K562 (cell line): Measurements from ENCODE around the gene CLCA2. TPM values are rescaled to one million over a fixed set of nuclear protein-coding genes. Genes with fewer than 3 reads are reported as not detected.

ENCODE experiments used
- ATAC-seq: fragments of 200-7000 bp; cut with Tn5 transposase; 3 replicates; pipeline ENCODE4 v1.9.1; 2020; ENCODE audit warnings: moderate library complexity
- BruUV-seq: library from RNA; stranded (reverse); fragments of 400-500 nt; replicated peaks from 2 replicates; lab custom pipeline; 2021; lab: Mats Ljungman, UMichigan
- CTCF ChIA-PET: fragments of 300-600 bp; formaldehyde crosslinking; extraction: SDS; loops from one replicate; lab custom pipeline; 2021; ENCODE audit warnings: low intra/inter-chr PET ratio; lab: Yijun Ruan, JAX
- POLR2A ChIA-PET: fragments of 300-600, 350-650 bp; sonication (Branson Sonifier 250); formaldehyde crosslinking; extraction: SDS; loops from one replicate; lab custom pipeline; 2021; ENCODE audit warnings: antibody characterized with exemption, inconsistent platforms; lab: Yijun Ruan, JAX
- DNase-seq, 4 experiments: peaks; one replicate each; pipeline versions ENCODE4 v3.0.0 to v3.0.0-alpha.2; 2011 to 2018; ENCODE audit warnings: low spot score in 3 of 4, mixed read lengths in 3 of 4; ENCODE audit errors: extremely low read depth in 1 of 4
- FAIRE-seq: peaks from 2 replicates; lab custom pipeline; 2011; peaks lifted over from hg19 to GRCh38; lab: Jason Lieb, UNC
- H2AFZ ChIP-seq: 2 replicates; pipeline ENCODE4 v1.6.0; 2011; ENCODE audit warnings: low read depth, low read length, control low read depth, inconsistent platforms
- H3K27ac ChIP-seq: fragments of 200-600 bp; 3 replicates; pipeline ENCODE4 v1.8.0; 2011; ENCODE audit warnings: low read depth, mild to moderate bottlenecking, control low read depth, inconsistent platforms, low read length, moderate library complexity, mixed read lengths; ENCODE audit errors: extremely low read depth
- H3K27me3 ChIP-seq, 2 experiments: fragments of 300-600 bp in 1 of 2; 2 replicates in 1 of 2; 3 replicates in 1 of 2; pipeline versions ENCODE4 v1.6.0 to v1.8.0; 2011; ENCODE audit warnings: inconsistent platforms in 2 of 2, low read length in 2 of 2, mild to moderate bottlenecking in 1 of 2, mixed read lengths in 1 of 2, moderate library complexity in 1 of 2; ENCODE audit not compliant: control insufficient read depth in 2 of 2, insufficient read depth in 2 of 2
- H3K36me3 ChIP-seq: fragments of 300-600 bp; 3 replicates; pipeline ENCODE4 v1.8.0; 2011; ENCODE audit warnings: mild to moderate bottlenecking, low read length, inconsistent platforms; ENCODE audit not compliant: control insufficient read depth, insufficient read depth
- H3K4me1 ChIP-seq, 2 experiments: fragments of 200-600 bp in 1 of 2; replicated peaks in 1 of 2; 2 replicates in 1 of 2; 3 replicates in 1 of 2; pipeline versions ENCODE4 v1.5.1 to v1.8.0; 2011; ENCODE audit warnings: inconsistent platforms in 2 of 2, low read length in 2 of 2, mild to moderate bottlenecking in 1 of 2, mixed read lengths in 1 of 2, moderate library complexity in 1 of 2; ENCODE audit not compliant: control insufficient read depth in 2 of 2, insufficient read depth in 2 of 2
- H3K4me2 ChIP-seq: 2 replicates; pipeline ENCODE4 v1.6.1; 2011; ENCODE audit warnings: low read length, control low read depth, inconsistent platforms, mixed read lengths; ENCODE audit not compliant: insufficient read depth
- H3K4me3 ChIP-seq: fragments of 200-600 bp; sonication (generic), shearing (Covaris generic); 2 replicates; pipeline ENCODE4 v1.5.1; 2016; ENCODE audit warnings: control low read depth, inconsistent platforms
- H3K79me2 ChIP-seq: fragments of 200-600 bp; 3 replicates; pipeline ENCODE4 v1.8.0; 2011; ENCODE audit warnings: low read length, inconsistent platforms; ENCODE audit not compliant: control insufficient read depth, insufficient read depth
- H3K9ac ChIP-seq, 2 experiments: 2 replicates each; pipeline versions ENCODE4 v1.6.0 to v1.6.1; 2011; ENCODE audit warnings: low read depth in 2 of 2, low read length in 2 of 2, control low read depth in 1 of 2, inconsistent platforms in 1 of 2, mild to moderate bottlenecking in 1 of 2, mixed read lengths in 1 of 2; ENCODE audit not compliant: insufficient read depth in 1 of 2
- H3K9me1 ChIP-seq: one replicate; pipeline ENCODE4 v1.6.0; 2011; ENCODE audit warnings: inconsistent platforms, mild to moderate bottlenecking, low read length, moderate library complexity; ENCODE audit not compliant: control insufficient read depth, insufficient read depth
- H3K9me3 ChIP-seq: replicated peaks from 2 replicates; pipeline ENCODE4 v1.5.1; 2011; ENCODE audit warnings: low read depth, low read length, inconsistent platforms; ENCODE audit not compliant: control insufficient read depth, insufficient read depth
- H4K20me1 ChIP-seq: replicated peaks from 2 replicates; pipeline ENCODE4 v1.6.1; 2011; ENCODE audit warnings: low read length, inconsistent platforms, mixed read lengths; ENCODE audit not compliant: control insufficient read depth, insufficient read depth
- CBX1 ChIP-seq: sonication (generic); IDR thresholded peaks from 2 replicates; pipeline ENCODE4 v1.6.1; 2016; ENCODE audit warnings: antibody characterized with exemption, low read depth, mild to moderate bottlenecking
- CBX3 ChIP-seq, 2 experiments: IDR thresholded peaks; 1 replicate in 1 of 2; 2 replicates in 1 of 2; pipeline ENCODE4 v1.6.1; 2012; ENCODE audit warnings: inconsistent platforms in 2 of 2, low read length in 2 of 2, borderline replicate concordance in 1 of 2, control low read depth in 1 of 2
- CBX5 ChIP-seq: IDR thresholded peaks from 2 replicates; pipeline ENCODE4 v1.6.1; 2014; ENCODE audit warnings: low read depth, borderline replicate concordance
- COPS2 ChIP-seq: fragments of 450-650 bp; conservative IDR thresholded peaks from 2 replicates; pipeline ENCODE4 v1.6.1; 2016; ENCODE audit warnings: mild to moderate bottlenecking, moderate library complexity
- NR1H2 ChIP-seq: sonication (generic); formaldehyde crosslinking; IDR thresholded peaks from 2 replicates; pipeline ENCODE4 v1.4.0; 2020; ENCODE audit warnings: mild to moderate bottlenecking, missing genetic modification reagents
- RFX7 ChIP-seq: fragments of 250-450 bp; sonication (Bioruptor Pico); IDR thresholded peaks from 2 replicates; pipeline ENCODE4 v1.5.1; 2021; ENCODE audit warnings: mild to moderate bottlenecking
- SMAD1 ChIP-seq: fragments of 150-350 bp; IDR thresholded peaks from 2 replicates; pipeline ENCODE4 v1.6.1; 2014; ENCODE audit warnings: low read length, low read depth; ENCODE audit not compliant: partially characterized antibody
- TRIM28 ChIP-seq: fragments of 450-650 bp; IDR thresholded peaks from 2 replicates; pipeline ENCODE4 v1.6.1; 2017
- ZFP36 ChIP-seq: fragments of 150-350 bp; IDR thresholded peaks from 2 replicates; pipeline ENCODE4 v1.6.1; 2018; ENCODE audit warnings: low read length, low read depth; ENCODE audit not compliant: partially characterized antibody
- ZNF143 ChIP-seq: sonication (generic); formaldehyde crosslinking; IDR thresholded peaks from 2 replicates; pipeline ENCODE4 v1.9.0; 2022; ENCODE audit warnings: mild to moderate bottlenecking, missing genetic modification reagents
- ZNF23 ChIP-seq: fragments of 250-450 bp; sonication (Bioruptor Pico); IDR thresholded peaks from 2 replicates; pipeline ENCODE4 v1.4.0; 2020; ENCODE audit warnings: mild to moderate bottlenecking
- ZNF766 ChIP-seq: fragments of 200-800 bp; sonication (Bioruptor generic); conservative IDR thresholded peaks from 2 replicates; pipeline ENCODE4 v1.6.1; 2016; ENCODE audit warnings: missing genetic modification characterization, missing compliant biosample characterization
- ZNF785 ChIP-seq: fragments of 250-450 bp; sonication (Bioruptor Pico); IDR thresholded peaks from 2 replicates; pipeline ENCODE4 v1.4.0; 2020; ENCODE audit warnings: mild to moderate bottlenecking
- WGBS: fragments of 100-300 bp; shearing (Covaris generic); methylation state at CpG from one replicate; pipeline ENCODE4 v1.1.6; 2016; ENCODE audit warnings: low coverage, mixed read lengths; ENCODE audit not compliant: insufficient coverage; ENCODE audit errors: missing lambda C conversion rate; 5-methylcytosine and 5-hydroxymethylcytosine counted together
- in situ Hi-C: fragments of 300-500 bp; cut with MboI; formaldehyde crosslinking; loops from 4 replicates; pipeline ENCODE4 v1.15.0; 2018; ENCODE audit warnings: inconsistent platforms, mixed read lengths
- intact Hi-C: fragments of 100-400 bp; cut with micrococcal nuclease; formaldehyde crosslinking; loops from 2 replicates; pipeline ENCODE4 v1.14.2; 2022
- polyA plus RNA-seq, 8 experiments: library from polyadenylated mRNA; depleted of rRNA in 4 of 8; stranded (reverse) in 5 of 8; unstranded in 3 of 8; fragments of >200 nt; fragmentation: Nextera tagmentation in 2 of 8; fragmentation: Illumina TruSeq in 1 of 8; extraction: Ambion mirVana in 2 of 8; extraction: Trizol in 1 of 8; gene quantifications; 2 replicates each; pipeline versions ENCODE4 v1.2.1 to v1.2.3, GENCODE V29; 2011 to 2014; ENCODE audit warnings: inconsistent platforms in 1 of 8, missing spikeins in 1 of 8
- total RNA-seq, 7 experiments: library from RNA; depleted of rRNA in 6 of 7; stranded (reverse); fragments of >200 nt in 6 of 7; fragmentation: Illumina TruSeq in 2 of 7; extraction: Trizol in 2 of 7; gene quantifications; 2 replicates each; pipeline versions ENCODE4 v1.2.1 to v1.2.3, GENCODE V29; 2011 to 2021; ENCODE audit warnings: low replicate concordance in 1 of 7
- TF ChIP-seq, protein P1 (sequence below): fragments of 450-650 bp; IDR thresholded peaks from 2 replicates; pipeline ENCODE4 v1.6.1; 2017; ENCODE audit warnings: antibody characterized with exemption
- TF ChIP-seq, protein P2 (sequence below), 3 experiments: fragments of 200-800 bp in 1 of 3; fragments of 250-450 bp in 1 of 3; fragments of 450-650 bp in 1 of 3; sonication (Bioruptor Pico) in 1 of 3; sonication (Bioruptor generic) in 1 of 3; formaldehyde crosslinking in 1 of 3; IDR thresholded peaks; 2 replicates each; pipeline versions ENCODE4 v1.6.1 to v1.8.0; 2016 to 2022; ENCODE audit warnings: mild to moderate bottlenecking in 2 of 3, missing genetic modification characterization in 2 of 3, missing compliant biosample characterization in 1 of 3, moderate library complexity in 1 of 3
- TF ChIP-seq, protein P3 (sequence below): fragments of 450-650 bp; IDR thresholded peaks from 2 replicates; pipeline ENCODE4 v1.6.1; 2014; ENCODE audit warnings: low read depth, mild to moderate bottlenecking, moderate library complexity, borderline replicate concordance

CLCA2 gene
- total and polyA plus RNA-seq, 9 of the 15 experiments (the other 6 are each of a cell fraction or from before 2014, with no cell fraction given): 0.03 TPM; not detected in 8

DNA sequence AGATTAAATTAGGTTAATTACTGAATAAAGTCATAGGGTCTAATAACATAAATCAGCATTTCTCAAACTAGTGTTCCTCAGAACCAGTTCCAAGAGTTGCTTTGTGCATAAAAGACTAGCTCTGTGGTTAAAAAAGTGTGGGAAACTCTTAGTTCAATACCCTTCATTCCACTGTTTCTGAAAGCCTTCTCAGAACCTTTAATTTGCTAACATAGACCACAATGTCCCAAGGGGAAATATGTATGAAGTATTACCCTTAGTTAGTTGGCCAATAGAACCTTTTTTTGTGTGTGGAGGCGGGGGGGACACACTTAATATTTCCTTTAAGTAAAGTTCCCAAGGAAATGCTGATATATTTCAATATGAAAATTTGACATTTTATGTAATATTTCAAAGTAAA, 48.3 kb upstream of the CLCA2 start (continued):
- TF ChIP-seq, protein P1, sequence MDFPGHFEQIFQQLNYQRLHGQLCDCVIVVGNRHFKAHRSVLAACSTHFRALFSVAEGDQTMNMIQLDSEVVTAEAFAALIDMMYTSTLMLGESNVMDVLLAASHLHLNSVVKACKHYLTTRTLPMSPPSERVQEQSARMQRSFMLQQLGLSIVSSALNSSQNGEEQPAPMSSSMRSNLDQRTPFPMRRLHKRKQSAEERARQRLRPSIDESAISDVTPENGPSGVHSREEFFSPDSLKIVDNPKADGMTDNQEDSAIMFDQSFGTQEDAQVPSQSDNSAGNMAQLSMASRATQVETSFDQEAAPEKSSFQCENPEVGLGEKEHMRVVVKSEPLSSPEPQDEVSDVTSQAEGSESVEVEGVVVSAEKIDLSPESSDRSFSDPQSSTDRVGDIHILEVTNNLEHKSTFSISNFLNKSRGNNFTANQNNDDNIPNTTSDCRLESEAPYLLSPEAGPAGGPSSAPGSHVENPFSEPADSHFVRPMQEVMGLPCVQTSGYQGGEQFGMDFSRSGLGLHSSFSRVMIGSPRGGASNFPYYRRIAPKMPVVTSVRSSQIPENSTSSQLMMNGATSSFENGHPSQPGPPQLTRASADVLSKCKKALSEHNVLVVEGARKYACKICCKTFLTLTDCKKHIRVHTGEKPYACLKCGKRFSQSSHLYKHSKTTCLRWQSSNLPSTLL: no peak
- no peak for TF ChIP-seq COPS2
- no peak for TF ChIP-seq ZNF766 (CRISPR knock-in tag)
- TF ChIP-seq NR1H2: no peak
- no peak for TF ChIP-seq SMAD1
- no peak for TF ChIP-seq ZNF785 (CRISPR knock-in tag)
- no peak for TF ChIP-seq RFX7 (CRISPR knock-in tag)
- TF ChIP-seq, all 486 proteins: peak for 0

DNA sequence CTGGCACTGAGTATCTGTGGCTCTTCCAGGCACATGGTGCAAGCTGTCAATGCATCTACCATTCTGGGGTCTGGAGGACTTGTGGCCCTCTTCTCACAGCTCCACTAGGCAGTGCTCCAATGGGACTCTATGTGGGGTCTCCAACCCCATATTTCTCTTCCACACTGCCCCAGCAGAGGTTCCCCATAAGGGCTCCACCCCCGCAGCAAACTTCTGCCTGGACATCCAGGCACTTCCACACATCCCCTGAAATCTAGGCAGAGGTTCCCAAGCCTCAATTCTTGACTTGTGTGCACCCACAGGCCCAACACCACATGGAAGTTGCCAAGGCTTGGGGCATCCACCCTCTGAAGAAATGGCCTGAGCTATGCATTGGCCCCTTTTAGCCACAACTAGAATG, 46.6 kb upstream of the CLCA2 start:
- no peaks in the 10 kb centered on the region for H3K79me2 ChIP-seq
- FAIRE-seq (no peak), DNase-seq (peak in 1 of 4 experiments; percentile 11), ATAC-seq (no peak)
- no peaks in the 10 kb centered on the region for H3K4me1 ChIP-seq
- no peak overlapping the region for H2AFZ ChIP-seq
- H3K9me3 ChIP-seq: no peaks in the 10 kb centered on the region; the same call in 1 of the 2 replicates
- H3K27me3 ChIP-seq: no peaks in the 10 kb centered on the region
- no TSS peak for BruUV-seq
- no CpG with 5 or more reads among the region's 1 CpG for WGBS
- no peak overlapping the region for H3K9ac ChIP-seq
- no peaks in the 10 kb centered on the region for H3K36me3 ChIP-seq
- H4K20me1 ChIP-seq: no peaks in the 10 kb centered on the region
- intact Hi-C loops (no loop called here), in situ Hi-C loops (no loop called here)
- H3K4me3 ChIP-seq: no peak overlapping the region
- H3K4me2 ChIP-seq: no peak overlapping the region
- ChIA-PET CTCF (no interaction called here), POLR2A (no interaction called here)
- H3K27ac ChIP-seq: no peak overlapping the region
- H3K9me1 ChIP-seq: no peaks in the 10 kb centered on the region
- peak; percentile 65; the same call in 1 of the 2 replicates for TF ChIP-seq TRIM28
- TF ChIP-seq, protein P2, sequence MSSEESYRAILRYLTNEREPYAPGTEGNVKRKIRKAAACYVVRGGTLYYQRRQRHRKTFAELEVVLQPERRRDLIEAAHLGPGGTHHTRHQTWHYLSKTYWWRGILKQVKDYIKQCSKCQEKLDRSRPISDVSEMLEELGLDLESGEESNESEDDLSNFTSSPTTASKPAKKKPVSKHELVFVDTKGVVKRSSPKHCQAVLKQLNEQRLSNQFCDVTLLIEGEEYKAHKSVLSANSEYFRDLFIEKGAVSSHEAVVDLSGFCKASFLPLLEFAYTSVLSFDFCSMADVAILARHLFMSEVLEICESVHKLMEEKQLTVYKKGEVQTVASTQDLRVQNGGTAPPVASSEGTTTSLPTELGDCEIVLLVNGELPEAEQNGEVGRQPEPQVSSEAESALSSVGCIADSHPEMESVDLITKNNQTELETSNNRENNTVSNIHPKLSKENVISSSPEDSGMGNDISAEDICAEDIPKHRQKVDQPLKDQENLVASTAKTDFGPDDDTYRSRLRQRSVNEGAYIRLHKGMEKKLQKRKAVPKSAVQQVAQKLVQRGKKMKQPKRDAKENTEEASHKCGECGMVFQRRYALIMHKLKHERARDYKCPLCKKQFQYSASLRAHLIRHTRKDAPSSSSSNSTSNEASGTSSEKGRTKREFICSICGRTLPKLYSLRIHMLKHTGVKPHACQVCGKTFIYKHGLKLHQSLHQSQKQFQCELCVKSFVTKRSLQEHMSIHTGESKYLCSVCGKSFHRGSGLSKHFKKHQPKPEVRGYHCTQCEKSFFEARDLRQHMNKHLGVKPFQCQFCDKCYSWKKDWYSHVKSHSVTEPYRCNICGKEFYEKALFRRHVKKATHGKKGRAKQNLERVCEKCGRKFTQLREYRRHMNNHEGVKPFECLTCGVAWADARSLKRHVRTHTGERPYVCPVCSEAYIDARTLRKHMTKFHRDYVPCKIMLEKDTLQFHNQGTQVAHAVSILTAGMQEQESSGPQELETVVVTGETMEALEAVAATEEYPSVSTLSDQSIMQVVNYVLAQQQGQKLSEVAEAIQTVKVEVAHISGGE (CRISPR knock-in tag; IDR thresholded peaks at IDR 0.05): no peak
- TF ChIP-seq, protein P3, sequence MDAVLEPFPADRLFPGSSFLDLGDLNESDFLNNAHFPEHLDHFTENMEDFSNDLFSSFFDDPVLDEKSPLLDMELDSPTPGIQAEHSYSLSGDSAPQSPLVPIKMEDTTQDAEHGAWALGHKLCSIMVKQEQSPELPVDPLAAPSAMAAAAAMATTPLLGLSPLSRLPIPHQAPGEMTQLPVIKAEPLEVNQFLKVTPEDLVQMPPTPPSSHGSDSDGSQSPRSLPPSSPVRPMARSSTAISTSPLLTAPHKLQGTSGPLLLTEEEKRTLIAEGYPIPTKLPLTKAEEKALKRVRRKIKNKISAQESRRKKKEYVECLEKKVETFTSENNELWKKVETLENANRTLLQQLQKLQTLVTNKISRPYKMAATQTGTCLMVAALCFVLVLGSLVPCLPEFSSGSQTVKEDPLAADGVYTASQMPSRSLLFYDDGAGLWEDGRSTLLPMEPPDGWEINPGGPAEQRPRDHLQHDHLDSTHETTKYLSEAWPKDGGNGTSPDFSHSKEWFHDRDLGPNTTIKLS: no peak
- peak; percentile 67; the same call in 1 of the 2 replicates for TF ChIP-seq CBX5
- no peak for TF ChIP-seq ZNF23 (CRISPR knock-in tag)
- TF ChIP-seq CBX3 (IDR thresholded peaks at IDR 0.05; ENCODE audit: borderline replicate concordance in 1 of 2, low read length in 2 of 2): peak in 1 of 2 experiments; percentile 51; a peak in 1 of 3 replicates
- no peak for TF ChIP-seq ZNF143 (CRISPR knock-in tag)
- TF ChIP-seq ZFP36: peak; percentile 54
- 0 out of 2 replicates have a peak, but pooled peaks have one; percentile 28 for TF ChIP-seq CBX1
